Panc1 (cell line): ENCODE measurements around the gene DAAM2. TPM values are rescaled to one million over a fixed set of nuclear protein-coding genes. Genes with fewer than 3 reads are reported as not detected.

Experiments used
- ATAC-seq: fragments of 200-7000 bp; cut with Tn5 transposase; 2 replicates; pipeline ENCODE4 v1.9.1; 2020; ENCODE audit warnings: mild to moderate bottlenecking, moderate library complexity
- BruUV-seq: library from RNA; stranded (reverse); fragments of 400-500 nt; replicated peaks from 2 replicates; lab custom pipeline; 2021; lab: Mats Ljungman, UMichigan
- CTCF ChIA-PET: fragments of 300-600 bp; sonication (Branson Sonifier 250); formaldehyde crosslinking; loops from one replicate; lab custom pipeline; 2022; ENCODE audit warnings: antibody characterized with exemption; lab: Charles Lee
- POLR2A ChIA-PET: fragments of 300-600 bp; sonication (Branson Sonifier 250); formaldehyde crosslinking; loops from one replicate; lab custom pipeline; 2022; ENCODE audit warnings: antibody characterized with exemption; lab: Charles Lee
- DNase-seq: peaks from one replicate; pipeline ENCODE4 v3.0.0-alpha.2; 2010; ENCODE audit warnings: low read depth, low spot score
- H3K27ac ChIP-seq: 2 replicates; pipeline ENCODE4 v1.5.1; 2011; ENCODE audit warnings: mild to moderate bottlenecking, low read length, inconsistent platforms
- H3K27me3 ChIP-seq: fragments of 200-500 bp; sonication (Bioruptor generic); 2 replicates; pipeline ENCODE4 v1.6.0; 2014; ENCODE audit warnings: low read length, inconsistent platforms; ENCODE audit not compliant: control insufficient read depth, insufficient read depth
- H3K36me3 ChIP-seq: fragments of 200-500 bp; sonication (Bioruptor generic); 2 replicates; pipeline ENCODE4 v1.5.1; 2014; ENCODE audit warnings: inconsistent platforms, mild to moderate bottlenecking, low read length, moderate library complexity; ENCODE audit not compliant: control insufficient read depth, insufficient read depth
- H3K4me1 ChIP-seq: 2 replicates; pipeline ENCODE4 v1.5.1; 2011; ENCODE audit warnings: inconsistent platforms, mild to moderate bottlenecking, low read length, moderate library complexity; ENCODE audit not compliant: control insufficient read depth, insufficient read depth
- H3K4me3 ChIP-seq, 2 experiments: 2 replicates each; pipeline ENCODE4 v1.5.1; 2011 to 2012; ENCODE audit warnings: low read depth in 2 of 2, low read length in 2 of 2, mild to moderate bottlenecking in 2 of 2, inconsistent platforms in 1 of 2, moderate library complexity in 1 of 2
- H3K9me3 ChIP-seq: fragments of 200-500 bp; sonication (Bioruptor generic); 2 replicates; pipeline ENCODE4 v1.5.1; 2014; ENCODE audit warnings: low read depth, mild to moderate bottlenecking, inconsistent platforms, low read length, moderate library complexity; ENCODE audit not compliant: control insufficient read depth, insufficient read depth
- CTCF ChIP-seq: fragments of 450-650 bp; IDR thresholded peaks from 2 replicates; pipeline ENCODE4 v1.5.1; 2017; ENCODE audit warnings: mild to moderate bottlenecking
- POLR2AphosphoS5 ChIP-seq: IDR thresholded peaks from 2 replicates; pipeline ENCODE4 v1.6.1; 2012; ENCODE audit warnings: mild to moderate bottlenecking, low read depth, low read length, moderate library complexity
- REST ChIP-seq, 2 experiments: IDR thresholded peaks; 2 replicates each; pipeline ENCODE4 v1.6.1; 2011 to 2012; ENCODE audit warnings: low read depth in 2 of 2, control low read depth in 1 of 2, low read length in 1 of 2, mild to moderate bottlenecking in 1 of 2, moderate library complexity in 1 of 2; ENCODE audit not compliant: insufficient read depth in 1 of 2
- SIN3A ChIP-seq: IDR thresholded peaks from 2 replicates; pipeline ENCODE4 v1.6.1; 2012; ENCODE audit warnings: low read depth, mild to moderate bottlenecking, low read length, moderate library complexity, borderline replicate concordance; ENCODE audit not compliant: insufficient read depth
- TCF7L2 ChIP-seq: IDR thresholded peaks from 2 replicates; pipeline ENCODE4 v1.6.1; 2011; ENCODE audit warnings: mild to moderate bottlenecking, low read depth, low read length, inconsistent platforms
- in situ Hi-C: cut with HindIII; loops from 2 replicates; pipeline ENCODE4 v1.10.0; 2016; ENCODE audit warnings: low sequenced_read_pairs, low pct_unique_long_range_greater_than_20kb
- intact Hi-C: fragments of 100-400 bp; cut with micrococcal nuclease; formaldehyde crosslinking; loops from one replicate; pipeline ENCODE4 v1.10.0; 2022; ENCODE audit not compliant: unreplicated experiment
- total RNA-seq: library from RNA; stranded (reverse); gene quantifications from one replicate; pipeline ENCODE4 v1.2.1, GENCODE V29; 2021; ENCODE audit not compliant: unreplicated experiment

Gene DAAM2
- total RNA-seq, 1 experiment from 2014 or later = not detected

GRCh38 chr6:39953076-39953618 is 161.0 kb downstream of the DAAM2 start:
- ChIA-PET CTCF (no interaction called here), POLR2A (interaction anchor here (0.6 kb wide), 1 partner anchor 880 kb away, joined by 3 read pairs; no protein-coding TSS in a partner anchor)
- no peaks in the 10 kb centered on the region for H3K4me1 ChIP-seq
- H3K4me3 ChIP-seq = no peak overlapping the region
- no TSS peak for BruUV-seq
- H3K27me3 ChIP-seq = peaks cover 2% of the 10 kb centered on the region; the same call in 1 of the 2 replicates
- intact Hi-C loops = no loop called here
- DNase-seq = no peak
- no peak for TF ChIP-seq CTCF
- no peak for TF ChIP-seq TCF7L2
- TF ChIP-seq REST (IDR thresholded peaks at IDR 0.05; ENCODE audit: insufficient read depth in 1 of 2, low read depth in 2 of 2, low read length in 1 of 2) = no peak
- TF ChIP-seq POLR2AphosphoS5 = no peak
- TF ChIP-seq SIN3A = no peak
- no peak for ATAC-seq
- in situ Hi-C loops = no loop called here
- no peak overlapping the region for H3K27ac ChIP-seq
- no peaks in the 10 kb centered on the region for H3K36me3 ChIP-seq
- H3K9me3 ChIP-seq = no peaks in the 10 kb centered on the region

Other genes starting within 250 kb of the DAAM2 start
- not detected for gene KIF6, start 67.0 kb upstream of the DAAM2 start, total RNA-seq
- 0.98 TPM for gene MOCS1, start 142.1 kb downstream of the DAAM2 start, total RNA-seq